HL-60/S4 (cell line): ENCODE data around the gene API5.

ENCODE experiments used
- in situ Hi-C: fragments of 300-500 bp; cut with MboI; formaldehyde crosslinking; loops from 2 replicates; pipeline ENCODE4 v1.14.3; 2022; ENCODE audit warnings: low sequenced_read_pairs

API5 gene

GRCh38 chr11:43358801-43359421, 47.1 kb downstream of the API5 start, which contains the start of gene TTC17:
TTC17 (plus strand) TSS chr11:43358920; CDS start chr11:43358955, 35 bp downstream.
- in situ Hi-C loops = no loop called here

GRCh38 chr11:43359422-43359818, 47.6 kb downstream of the API5 start:
- in situ Hi-C loops = no loop called here

GRCh38 chr11:43360361-43361032, 48.7 kb downstream of the API5 start:
- in situ Hi-C loops = no loop called here

GRCh38 chr11:43366677-43367076, 54.9 kb downstream of the API5 start:
- in situ Hi-C loops = no loop called here

- in situ Hi-C loops = no loop called here
Measured at GRCh38 chr11:43367382-43368178, 55.8 kb downstream of the API5 start.

- in situ Hi-C loops = no loop called here
Measured at GRCh38 chr11:43376065-43376464, 64.3 kb downstream of the API5 start.

GRCh38 chr11:43376594-43376993, 64.8 kb downstream of the API5 start:
- in situ Hi-C loops = no loop called here

GRCh38 chr11:43377389-43377788, 65.6 kb downstream of the API5 start:
- in situ Hi-C loops = no loop called here

- in situ Hi-C loops = no loop called here
Measured at GRCh38 chr11:43378897-43379296, 67.1 kb downstream of the API5 start.

GRCh38 chr11:43381802-43382201, 70.0 kb downstream of the API5 start:
- in situ Hi-C loops = no loop called here

GRCh38 chr11:43382614-43383013, 70.8 kb downstream of the API5 start:
- in situ Hi-C loops = no loop called here

GRCh38 chr11:43384393-43384792, 72.6 kb downstream of the API5 start:
- in situ Hi-C loops = no loop called here

GRCh38 chr11:43392713-43393112, 80.9 kb downstream of the API5 start:
- in situ Hi-C loops = no loop called here

GRCh38 chr11:43393765-43394355, 82.1 kb downstream of the API5 start:
- in situ Hi-C loops = no loop called here
